SJSA1 (cell line): Measurements from ENCODE around the gene SMAD3. TPM values are rescaled to one million over a fixed set of nuclear protein-coding genes. Genes with fewer than 3 reads are reported as not detected.
A peak's percentile ranks its signal among the peaks of the same experiment; 100 is the strongest.
"Not testable (repeated sequence)": the region's sequence is repeated elsewhere in the genome, so short reads cannot be mapped to it uniquely, and the experiment has no call there.

Source experiments
- DNase-seq, 2 experiments: peaks; one replicate each; pipeline ENCODE4 v3.0.0-alpha.2; 2015 to 2020; ENCODE audit warnings: low spot score in 2 of 2, low read depth in 1 of 2
- H3K27ac ChIP-seq: fragments of 250-450 bp; sonication (Bioruptor Pico); 2 replicates; pipeline ENCODE4 v1.5.1; 2020; ENCODE audit warnings: mild to moderate bottlenecking, moderate library complexity
- H3K27me3 ChIP-seq: fragments of 250-450 bp; sonication (Bioruptor Pico); replicated peaks from 2 replicates; pipeline ENCODE4 v1.5.1; 2020; ENCODE audit warnings: mild to moderate bottlenecking, moderate library complexity
- H3K36me3 ChIP-seq: fragments of 250-450 bp; sonication (Bioruptor Pico); 2 replicates; pipeline ENCODE4 v1.5.1; 2020; ENCODE audit warnings: mild to moderate bottlenecking
- H3K4me1 ChIP-seq: fragments of 250-450 bp; sonication (Bioruptor Pico); replicated peaks from 2 replicates; pipeline ENCODE4 v1.6.1; 2021; ENCODE audit warnings: mild to moderate bottlenecking
- H3K4me3 ChIP-seq: fragments of 250-450 bp; sonication (Bioruptor Pico); 2 replicates; pipeline ENCODE4 v1.5.1; 2020; ENCODE audit warnings: mild to moderate bottlenecking
- H3K9me3 ChIP-seq: fragments of 250-450 bp; sonication (Bioruptor Pico); replicated peaks from 2 replicates; pipeline ENCODE4 v1.5.1; 2020; ENCODE audit warnings: mild to moderate bottlenecking
- total RNA-seq: library from RNA; depleted of rRNA; stranded (reverse); fragments of >200 nt; shearing (Covaris generic); gene quantifications from 2 replicates; pipeline ENCODE4 v1.2.3, GENCODE V29; 2014

The SMAD3 gene
- total RNA-seq, 1 experiment from 2014 or later = 22.0 TPM

- H3K27me3 ChIP-seq = no peaks in the 10 kb centered on the region
- no peaks in the 10 kb centered on the region for H3K36me3 ChIP-seq
- H3K9me3 ChIP-seq = no peaks in the 10 kb centered on the region
- no peak for DNase-seq
- H3K4me1 ChIP-seq = peaks cover 64% of the 10 kb centered on the region
- H3K4me3 ChIP-seq = no peak overlapping the region
- peak overlapping the region; percentile 86 for H3K27ac ChIP-seq
Measured at GRCh38 chr15:67026610-67026967, 38.8 kb upstream of the SMAD3 start.

DNA sequence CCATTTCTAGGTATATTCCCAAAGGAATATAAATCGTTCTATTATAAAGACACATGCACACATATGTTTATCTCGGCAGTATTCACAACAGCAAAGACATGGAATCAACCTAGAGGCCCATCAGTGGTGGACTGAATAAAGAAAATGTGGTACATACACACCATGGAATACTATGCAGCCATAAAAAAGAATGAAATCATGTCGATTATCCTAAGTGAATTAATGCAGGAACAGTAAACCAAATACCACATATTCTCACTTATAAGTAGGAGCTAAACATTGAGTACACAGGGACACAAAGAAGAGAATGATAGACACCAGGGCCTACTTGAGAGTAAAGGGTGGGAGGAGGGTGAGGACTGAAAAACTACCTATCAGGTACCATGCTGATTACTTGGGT lies 37.0 kb upstream of the SMAD3 start:
- H3K9me3 ChIP-seq, H3K4me3 ChIP-seq, H3K27me3 ChIP-seq, H3K36me3 ChIP-seq, DNase-seq: not testable (repeated sequence)
- peak overlapping the region; percentile 38 for H3K27ac ChIP-seq
- peaks cover 51% of the 10 kb centered on the region for H3K4me1 ChIP-seq

GRCh38 chr15:67030036-67030762 lies 35.2 kb upstream of the SMAD3 start:
- Histone ChIP-seq H3K4me1 (peaks cover 40% of the 10 kb centered on the region), H3K36me3 (no peaks in the 10 kb centered on the region), H3K27ac (no peak overlapping the region), H3K4me3 (no peak overlapping the region), H3K9me3 (no peaks in the 10 kb centered on the region), H3K27me3 (no peaks in the 10 kb centered on the region)
- DNase-seq = no peak

DNA sequence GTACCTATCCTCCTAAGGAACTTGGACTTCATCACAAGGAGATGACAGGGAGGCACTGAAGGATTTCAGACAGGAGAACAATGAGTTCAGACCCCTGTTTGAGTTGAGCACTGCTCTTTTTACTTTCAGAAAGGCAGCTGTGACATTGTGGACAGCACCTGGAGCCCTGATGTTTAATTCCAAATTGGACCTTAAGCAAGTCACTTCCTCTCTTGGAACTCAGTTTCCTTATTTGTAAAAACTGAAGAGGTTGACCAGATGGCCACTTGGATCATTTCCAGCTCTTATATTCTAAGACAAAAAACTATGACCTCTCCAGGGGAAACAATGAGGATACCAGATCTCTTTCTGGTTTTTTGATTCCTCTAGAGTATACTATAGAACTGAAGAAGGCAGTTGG lies 34.1 kb upstream of the SMAD3 start:
- no peaks in the 10 kb centered on the region for H3K9me3 ChIP-seq

DNA sequence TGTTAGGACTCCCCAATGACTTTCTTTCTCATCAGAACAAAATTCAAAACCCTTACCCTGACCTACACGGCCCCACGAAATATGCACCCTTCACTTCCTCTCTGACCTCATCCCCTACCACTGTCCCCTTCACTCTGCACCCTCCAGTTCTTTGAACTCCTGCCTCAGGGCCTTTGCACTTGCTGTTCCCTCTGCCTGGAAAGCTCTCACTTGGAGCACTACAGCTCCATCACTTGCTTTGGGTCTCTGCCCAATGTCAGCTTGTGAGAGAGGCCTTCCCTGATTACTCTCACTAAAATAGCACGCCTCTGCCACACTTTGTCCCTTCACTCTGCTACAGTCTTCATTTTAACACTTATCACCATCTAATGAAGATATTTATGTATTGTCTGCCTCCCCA lies 32.8 kb upstream of the SMAD3 start:
- H3K27me3 ChIP-seq = no peaks in the 10 kb centered on the region
- H3K27ac ChIP-seq = no peak overlapping the region
- DNase-seq = no peak
- peaks cover 37% of the 10 kb centered on the region for H3K4me1 ChIP-seq
- H3K9me3 ChIP-seq = no peaks in the 10 kb centered on the region
- no peaks in the 10 kb centered on the region for H3K36me3 ChIP-seq
- H3K4me3 ChIP-seq = no peak overlapping the region

More for the DNA sequence above, 34.1 kb upstream of the SMAD3 start:
- Histone ChIP-seq H3K27me3 (no peaks in the 10 kb centered on the region), H3K27ac (no peak overlapping the region), H3K4me1 (peaks cover 35% of the 10 kb centered on the region), H3K36me3 (no peaks in the 10 kb centered on the region), H3K4me3 (no peak overlapping the region)
- no peak for DNase-seq

DNA sequence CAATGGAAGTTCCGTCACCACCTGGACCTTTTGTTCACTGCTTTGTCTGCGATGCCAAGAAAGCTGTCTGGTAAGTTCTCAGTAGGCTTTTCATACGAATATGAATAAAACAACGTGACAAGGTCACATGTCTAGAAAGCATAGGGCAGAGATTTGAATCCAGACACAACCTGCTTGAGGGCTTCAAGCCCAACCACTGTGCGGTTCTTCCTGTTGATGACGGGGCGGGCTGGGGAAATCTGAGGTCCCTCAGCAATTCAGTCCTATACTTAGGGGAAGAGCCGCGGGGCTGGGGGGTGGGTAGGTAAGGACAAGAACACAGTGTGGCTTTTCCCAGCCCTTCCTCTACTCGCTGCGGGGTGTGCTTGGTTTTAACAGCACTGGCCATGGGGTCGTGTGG lies 32.4 kb upstream of the SMAD3 start:
- no peak overlapping the region for H3K4me3 ChIP-seq
- no peaks in the 10 kb centered on the region for H3K36me3 ChIP-seq
- no peak for DNase-seq
- no peak overlapping the region for H3K27ac ChIP-seq
- no peaks in the 10 kb centered on the region for H3K9me3 ChIP-seq
- H3K27me3 ChIP-seq = no peaks in the 10 kb centered on the region
- H3K4me1 ChIP-seq = peaks cover 33% of the 10 kb centered on the region

GRCh38 chr15:67033571-67034044 lies 31.8 kb upstream of the SMAD3 start:
- Histone ChIP-seq H3K4me3 (no peak overlapping the region), H3K9me3 (no peaks in the 10 kb centered on the region), H3K36me3 (no peaks in the 10 kb centered on the region), H3K4me1 (peaks cover 34% of the 10 kb centered on the region), H3K27me3 (no peaks in the 10 kb centered on the region), H3K27ac (no peak overlapping the region)
- DNase-seq = no peak

DNA sequence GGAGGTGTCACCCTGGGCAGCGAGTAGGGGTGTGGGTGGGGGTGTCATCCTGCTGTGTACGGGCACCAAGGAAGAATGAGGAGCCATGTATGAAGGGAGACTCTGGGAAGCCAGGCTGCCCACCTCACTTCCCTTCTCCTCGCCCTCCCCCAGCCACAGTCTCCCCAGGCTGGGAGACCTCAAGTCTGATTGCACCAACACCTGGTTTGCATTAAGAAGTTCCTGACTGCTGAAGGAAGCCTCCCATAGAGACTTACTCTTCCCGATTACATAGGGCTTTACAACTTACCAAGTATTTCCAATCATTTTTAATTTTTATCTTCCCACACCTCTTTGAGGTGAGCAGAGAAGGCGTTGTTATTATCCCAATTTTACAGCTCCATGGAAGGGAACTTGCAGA lies 29.5 kb upstream of the SMAD3 start:
- Histone ChIP-seq H3K36me3 (no peaks in the 10 kb centered on the region), H3K27me3 (no peaks in the 10 kb centered on the region), H3K27ac (0 out of 2 replicates have a peak overlapping the region, but pooled peaks have one; percentile 6), H3K9me3 (no peaks in the 10 kb centered on the region), H3K4me3 (no peak overlapping the region), H3K4me1 (peaks cover 31% of the 10 kb centered on the region)
- peak in 1 of 2 experiments; percentile 46 for DNase-seq

DNA sequence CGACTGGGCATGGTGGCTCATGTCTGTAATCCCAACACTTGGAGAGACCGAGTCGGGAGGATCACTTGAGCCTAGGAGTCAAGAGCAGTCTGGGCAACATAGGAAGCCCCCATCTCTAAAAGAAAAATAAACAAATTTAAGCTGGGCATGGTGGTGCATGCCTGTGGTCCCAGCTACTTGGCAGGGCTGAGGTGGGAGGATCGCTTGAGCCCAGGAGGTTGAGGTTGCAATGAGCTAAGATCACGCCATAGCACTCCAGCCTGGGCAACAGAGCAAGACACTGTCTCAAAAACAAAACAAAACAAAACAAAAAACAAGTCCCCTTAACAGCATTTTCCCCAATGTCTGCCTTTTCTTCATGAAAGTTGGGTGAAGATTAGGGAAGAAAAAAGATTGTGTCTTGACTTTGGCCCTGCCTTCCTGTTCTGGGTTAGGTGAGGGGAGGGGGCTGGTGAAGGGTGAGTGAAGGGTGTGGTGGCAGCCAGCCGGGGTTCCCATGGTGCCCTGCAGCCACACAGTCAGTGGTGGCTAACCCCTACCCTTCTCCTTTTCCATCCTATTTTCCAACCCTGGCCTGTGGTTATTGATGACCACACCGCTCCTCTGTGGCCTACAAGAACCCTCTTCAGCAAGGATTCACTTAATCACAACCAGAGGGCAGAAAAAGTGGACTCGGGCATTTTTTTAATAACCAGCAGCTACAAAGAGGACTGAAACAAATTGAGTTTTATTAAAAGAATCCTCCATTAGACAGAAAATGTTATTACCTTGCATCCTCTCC lies 28.4 kb upstream of the SMAD3 start:
- Histone ChIP-seq H3K4me3 (no peak overlapping the region), H3K27ac (peak overlapping the region; percentile 46; the same call in 1 of the 2 replicates), H3K27me3 (no peaks in the 10 kb centered on the region), H3K9me3 (no peaks in the 10 kb centered on the region), H3K36me3 (no peaks in the 10 kb centered on the region), H3K4me1 (peaks cover 39% of the 10 kb centered on the region)
- DNase-seq = peak; percentile 77 to 81

DNA sequence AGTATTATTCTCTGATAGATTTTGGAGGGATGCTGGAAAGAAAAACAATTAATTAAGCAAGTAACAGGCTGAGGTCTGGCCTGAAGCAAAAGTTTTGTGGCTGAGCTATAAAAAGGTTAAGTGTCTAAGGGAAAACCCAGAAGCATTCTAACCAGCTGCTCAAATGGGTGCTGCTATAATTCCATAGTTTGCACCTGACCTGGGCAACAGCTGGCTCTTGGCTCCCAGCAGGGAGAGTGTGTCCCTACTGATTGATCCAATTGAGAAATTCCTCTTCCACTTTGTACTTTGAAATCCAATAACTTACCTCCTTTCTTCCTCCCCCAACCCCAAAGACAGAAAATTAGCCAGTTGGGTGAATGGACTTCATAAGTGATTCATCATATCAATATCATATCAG lies 27.7 kb upstream of the SMAD3 start:
- no peak overlapping the region for H3K4me3 ChIP-seq
- H3K9me3 ChIP-seq = no peaks in the 10 kb centered on the region
- DNase-seq = no peak
- peaks cover 47% of the 10 kb centered on the region for H3K4me1 ChIP-seq
- H3K27ac ChIP-seq = no peak overlapping the region; the same call in 1 of the 2 replicates
- no peaks in the 10 kb centered on the region for H3K27me3 ChIP-seq
- H3K36me3 ChIP-seq = no peaks in the 10 kb centered on the region

DNA sequence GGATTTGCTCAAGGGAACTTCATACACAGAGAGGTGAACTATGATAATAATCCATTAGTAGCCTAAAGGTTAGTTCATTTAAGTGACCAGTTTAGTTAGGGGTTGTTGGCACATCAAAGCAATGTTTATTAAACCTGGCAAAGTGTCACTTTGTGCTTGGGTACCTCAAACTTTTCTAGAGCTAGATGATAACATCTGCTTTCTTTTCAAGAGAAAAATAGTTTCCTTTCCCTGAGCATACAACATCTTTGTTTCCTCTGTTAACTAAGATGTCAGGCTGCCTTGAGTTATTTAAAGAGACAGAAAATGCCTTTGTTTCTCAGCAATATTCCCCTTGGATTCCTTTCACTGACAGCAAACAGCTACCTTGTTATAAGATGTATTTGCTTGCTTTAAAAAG lies 26.7 kb upstream of the SMAD3 start:
- Histone ChIP-seq H3K36me3 (no peaks in the 10 kb centered on the region), H3K4me1 (peaks cover 57% of the 10 kb centered on the region), H3K9me3 (no peaks in the 10 kb centered on the region), H3K27ac (no peak overlapping the region), H3K27me3 (no peaks in the 10 kb centered on the region), H3K4me3 (no peak overlapping the region)
- DNase-seq = no peak

DNA sequence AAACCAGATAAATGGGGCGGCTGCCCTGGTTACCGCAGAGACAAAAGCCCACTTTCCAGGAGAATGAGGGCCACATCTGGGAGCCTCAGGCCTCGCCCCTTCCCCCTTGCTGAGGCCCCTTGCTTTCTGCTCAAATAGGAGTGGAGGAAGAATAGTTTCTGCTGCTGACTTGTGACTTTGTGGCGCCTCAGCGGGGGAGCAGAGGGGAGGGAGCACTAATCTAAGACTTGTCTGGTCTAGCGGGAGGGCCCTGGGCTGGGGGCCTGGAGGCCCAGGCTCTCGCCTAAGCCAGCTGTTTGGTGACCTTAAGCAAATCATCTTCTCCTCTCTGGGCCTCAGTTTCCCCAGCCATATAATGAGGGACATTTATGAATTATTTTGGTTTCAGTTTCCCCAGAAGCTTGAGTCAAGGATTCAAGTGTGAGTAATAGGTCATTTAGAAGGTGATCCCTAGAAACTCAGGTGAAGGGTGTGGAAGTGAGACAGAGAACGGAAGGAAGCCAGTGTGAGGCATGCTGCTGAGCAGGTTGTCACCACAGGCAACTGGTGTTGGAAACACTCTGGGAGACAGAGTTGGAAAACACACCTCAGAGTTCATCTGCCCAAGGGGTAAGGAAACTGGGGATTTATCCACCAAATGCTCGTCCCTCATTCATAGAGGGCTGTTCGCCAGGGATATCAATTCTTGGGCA lies 25.9 kb upstream of the SMAD3 start:
- Histone ChIP-seq H3K4me1 (peaks cover 61% of the 10 kb centered on the region), H3K27me3 (no peaks in the 10 kb centered on the region), H3K4me3 (no peak overlapping the region), H3K9me3 (no peaks in the 10 kb centered on the region), H3K36me3 (no peaks in the 10 kb centered on the region), H3K27ac (no peak overlapping the region)
- no peak for DNase-seq

DNA sequence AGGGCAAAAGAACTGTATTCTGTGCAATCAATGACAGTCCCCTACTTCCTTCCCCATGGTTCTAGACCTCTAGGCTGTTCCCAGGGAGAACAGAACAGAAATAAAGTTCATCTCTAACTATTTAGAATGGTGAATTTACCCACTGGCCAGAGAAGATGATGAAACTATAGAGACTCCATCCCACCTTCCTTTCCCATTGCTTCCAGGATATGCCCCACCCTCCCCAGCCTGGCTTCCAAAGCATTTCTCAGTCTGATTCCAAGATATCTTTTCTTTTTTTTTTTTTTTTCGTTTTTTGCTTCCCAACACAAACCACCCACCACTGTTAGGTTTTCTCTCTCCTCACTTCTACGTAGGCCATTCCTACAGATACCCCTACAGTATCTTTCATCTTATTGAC lies 25.1 kb upstream of the SMAD3 start:
- Histone ChIP-seq H3K4me3 (no peak overlapping the region), H3K9me3 (no peaks in the 10 kb centered on the region), H3K27me3 (no peaks in the 10 kb centered on the region), H3K36me3 (no peaks in the 10 kb centered on the region), H3K4me1 (peaks cover 66% of the 10 kb centered on the region), H3K27ac (no peak overlapping the region)
- DNase-seq = no peak
